Measurements from ENCODE around the gene ARHGAP42.
"Not testable (repeated sequence)": the region's sequence is repeated elsewhere in the genome, so short reads cannot be mapped to it uniquely, and the experiment has no call there.

ARHGAP42 gene

DNA sequence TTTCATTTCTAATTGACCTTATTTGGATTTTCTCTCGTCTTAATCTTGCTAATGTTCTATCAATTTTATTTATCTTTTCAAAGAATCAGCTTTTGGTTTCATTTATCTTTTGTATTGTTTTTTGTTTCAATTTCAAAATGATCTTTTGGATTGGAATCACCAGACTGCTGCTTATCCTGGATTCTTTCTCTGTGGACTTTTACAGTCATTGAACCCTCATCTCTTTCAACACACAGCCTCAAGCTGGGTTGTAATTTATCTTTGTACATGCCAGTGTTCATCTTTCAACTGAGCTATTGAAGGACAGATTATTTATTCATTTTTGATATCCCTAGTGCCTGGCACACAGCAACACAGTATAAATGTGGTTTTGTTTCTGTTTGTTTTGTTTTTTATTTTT is 195.9 kb downstream of the ARHGAP42 start:
- DNase-seq (ENCODE audit: low read depth, low spot score): no peak
- Histone ChIP-seq H3K9me3 (ENCODE audit: low read depth, low read length) (no peaks in the 10 kb centered on the region), H3K27ac (no peak overlapping the region), H3K4me3 (no peak overlapping the region), H3K36me3 (ENCODE audit: insufficient read depth, low read length) (no peaks in the 10 kb centered on the region), H3K9ac (ENCODE audit: insufficient read length) (no peak overlapping the region)
- TF ChIP-seq FOXP2 (optimal IDR thresholded peaks at IDR 0.05; ENCODE audit: control extremely low read depth, extremely low read length, insufficient read depth) (no peak), EZH2 (IDR thresholded peaks at IDR 0.05) (no peak), POLR2AphosphoS5 (IDR thresholded peaks at IDR 0.05; ENCODE audit: borderline replicate concordance, low read depth, low read length) (no peak)

DNA sequence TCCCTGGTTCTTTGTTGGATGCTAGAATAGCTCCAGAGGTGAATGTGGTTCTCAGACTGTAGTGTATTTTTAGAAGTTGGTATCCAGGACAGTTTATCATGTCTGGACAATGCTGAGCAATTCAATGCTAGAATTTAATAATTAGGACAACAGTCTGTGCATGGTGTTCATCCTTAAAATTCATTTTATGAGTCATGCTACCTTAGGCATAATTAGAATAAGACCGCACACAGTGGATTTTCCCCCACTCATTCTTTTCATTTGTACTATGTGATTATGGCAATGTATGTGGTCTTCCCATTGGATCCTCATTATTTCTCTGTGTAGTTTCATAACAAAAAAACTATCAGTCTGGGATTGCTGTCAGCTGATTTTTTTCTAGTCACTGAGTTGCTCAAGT is 196.7 kb downstream of the ARHGAP42 start:
- DNase-seq (ENCODE audit: low read depth, low spot score): no peak
- no peak overlapping the region for H3K4me3 ChIP-seq
- TF ChIP-seq POLR2AphosphoS5 (IDR thresholded peaks at IDR 0.05; ENCODE audit: borderline replicate concordance, low read depth, low read length) (no peak), FOXP2 (optimal IDR thresholded peaks at IDR 0.05; ENCODE audit: control extremely low read depth, extremely low read length, insufficient read depth) (no peak), EZH2 (IDR thresholded peaks at IDR 0.05) (no peak)
- no peak overlapping the region for H3K9ac ChIP-seq (ENCODE audit: insufficient read length)
- no peak overlapping the region for H3K27ac ChIP-seq
- no peaks in the 10 kb centered on the region for H3K9me3 ChIP-seq (ENCODE audit: low read depth, low read length)
- H3K36me3 ChIP-seq (ENCODE audit: insufficient read depth, low read length): no peaks in the 10 kb centered on the region

DNA sequence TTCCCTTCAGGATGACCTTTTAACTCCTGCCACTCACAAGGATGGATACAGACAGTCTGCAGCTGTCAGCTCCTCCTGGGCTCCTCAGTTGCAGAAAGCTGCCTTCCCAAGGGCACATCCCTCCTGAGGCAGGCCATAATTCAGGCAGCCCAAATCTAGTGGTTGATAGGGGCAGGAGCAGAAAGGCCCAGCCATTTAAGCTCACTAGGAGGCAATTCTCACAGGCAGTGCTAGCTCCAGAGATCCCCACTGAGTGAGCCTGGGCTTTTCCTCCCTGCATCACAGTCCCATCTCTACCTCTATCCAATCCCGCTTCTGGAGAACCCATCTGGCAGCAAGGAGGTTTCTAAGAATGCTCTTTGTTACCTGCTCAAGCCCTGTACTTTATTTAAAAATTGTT is 200.6 kb downstream of the ARHGAP42 start:
- TF ChIP-seq EZH2 (IDR thresholded peaks at IDR 0.05) (no peak), POLR2AphosphoS5 (IDR thresholded peaks at IDR 0.05; ENCODE audit: borderline replicate concordance, low read depth, low read length) (no peak), FOXP2 (optimal IDR thresholded peaks at IDR 0.05; ENCODE audit: control extremely low read depth, extremely low read length, insufficient read depth) (no peak)
- Histone ChIP-seq H3K27ac (no peak overlapping the region), H3K9me3 (ENCODE audit: low read depth, low read length) (no peaks in the 10 kb centered on the region), H3K9ac (ENCODE audit: insufficient read length) (no peak overlapping the region), H3K4me3 (no peak overlapping the region), H3K36me3 (ENCODE audit: insufficient read depth, low read length) (no peaks in the 10 kb centered on the region)
- DNase-seq (ENCODE audit: low read depth, low spot score): no peak

DNA sequence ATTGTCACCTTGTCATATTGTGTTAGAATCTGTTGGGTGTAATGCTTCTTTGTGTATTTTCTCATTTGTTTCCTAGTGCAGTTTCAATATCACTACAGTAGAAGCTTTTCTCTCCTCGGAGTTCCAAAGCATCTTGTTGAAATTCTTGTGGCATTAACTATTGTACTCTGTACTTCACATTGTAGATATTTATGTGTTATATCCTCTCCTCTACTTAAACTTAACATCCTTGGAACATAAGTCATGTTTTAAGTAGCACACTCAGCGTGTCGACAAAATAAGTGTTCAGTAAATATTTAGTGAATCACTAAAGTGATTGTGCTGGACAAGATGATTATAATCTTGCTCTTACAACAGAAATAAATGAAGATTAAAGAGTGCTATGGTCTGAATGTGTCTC is 201.7 kb downstream of the ARHGAP42 start:
- Histone ChIP-seq H3K9ac (ENCODE audit: insufficient read length) (no peak overlapping the region), H3K9me3 (ENCODE audit: low read depth, low read length) (no peaks in the 10 kb centered on the region), H3K27ac (no peak overlapping the region), H3K4me3 (no peak overlapping the region), H3K36me3 (ENCODE audit: insufficient read depth, low read length) (no peaks in the 10 kb centered on the region)
- TF ChIP-seq EZH2 (IDR thresholded peaks at IDR 0.05) (no peak), FOXP2 (optimal IDR thresholded peaks at IDR 0.05; ENCODE audit: control extremely low read depth, extremely low read length, insufficient read depth) (no peak), POLR2AphosphoS5 (IDR thresholded peaks at IDR 0.05; ENCODE audit: borderline replicate concordance, low read depth, low read length) (no peak)
- DNase-seq (ENCODE audit: low read depth, low spot score): no peak

DNA sequence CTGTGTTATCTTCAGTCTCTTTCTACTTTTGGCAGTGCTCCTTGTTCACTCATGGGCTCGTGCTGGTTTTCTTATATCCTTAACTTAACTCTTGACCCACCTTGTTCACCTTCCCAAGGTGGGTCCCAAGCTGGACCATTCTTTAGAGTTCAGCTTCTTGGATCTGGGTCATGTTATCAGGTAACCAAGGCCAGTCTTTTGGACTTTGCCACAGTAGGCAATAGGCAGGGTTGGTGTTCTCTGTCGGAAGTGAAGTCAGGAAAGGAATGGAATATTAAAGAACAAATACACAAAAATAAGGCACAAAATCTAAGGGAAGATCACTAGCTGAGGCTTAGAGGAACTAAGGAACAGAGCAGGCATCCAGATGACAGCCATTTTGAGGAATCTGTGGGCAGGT is 202.7 kb downstream of the ARHGAP42 start:
- no peaks in the 10 kb centered on the region for H3K36me3 ChIP-seq (ENCODE audit: insufficient read depth, low read length)
- no peak overlapping the region for H3K27ac ChIP-seq
- no peak overlapping the region for H3K9ac ChIP-seq (ENCODE audit: insufficient read length)
- no peak overlapping the region for H3K4me3 ChIP-seq
- no peaks in the 10 kb centered on the region for H3K9me3 ChIP-seq (ENCODE audit: low read depth, low read length)
- no peak for DNase-seq (ENCODE audit: low read depth, low spot score)
- TF ChIP-seq POLR2AphosphoS5 (IDR thresholded peaks at IDR 0.05; ENCODE audit: borderline replicate concordance, low read depth, low read length): no peak
- no peak for TF ChIP-seq EZH2 (IDR thresholded peaks at IDR 0.05)
- no peak for TF ChIP-seq FOXP2 (optimal IDR thresholded peaks at IDR 0.05; ENCODE audit: control extremely low read depth, extremely low read length, insufficient read depth)

DNA sequence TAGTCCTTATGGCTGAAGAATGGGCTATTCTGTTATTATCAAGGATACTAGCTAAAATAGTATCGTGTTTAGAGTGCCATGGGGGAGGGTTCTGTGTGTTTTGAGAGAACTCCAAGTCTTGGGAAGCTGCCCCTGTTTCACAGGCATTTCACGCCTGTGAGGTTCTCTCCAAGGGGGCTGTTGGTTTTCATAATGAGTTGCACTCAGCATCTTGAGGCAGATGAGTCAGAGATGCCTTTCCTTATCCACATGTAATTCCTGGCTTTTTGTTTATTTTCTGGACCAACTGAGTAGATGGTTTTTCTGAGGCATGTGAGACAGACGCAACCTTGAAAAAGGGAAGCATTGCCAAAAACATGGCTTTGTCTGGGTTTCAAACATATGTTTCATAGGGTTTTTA is 203.7 kb downstream of the ARHGAP42 start:
- no peak overlapping the region for H3K27ac ChIP-seq
- no peaks in the 10 kb centered on the region for H3K36me3 ChIP-seq (ENCODE audit: insufficient read depth, low read length)
- no peak overlapping the region for H3K4me3 ChIP-seq
- H3K9me3 ChIP-seq (ENCODE audit: low read depth, low read length): no peaks in the 10 kb centered on the region
- TF ChIP-seq EZH2 (IDR thresholded peaks at IDR 0.05) (no peak), POLR2AphosphoS5 (IDR thresholded peaks at IDR 0.05; ENCODE audit: borderline replicate concordance, low read depth, low read length) (no peak), FOXP2 (optimal IDR thresholded peaks at IDR 0.05; ENCODE audit: control extremely low read depth, extremely low read length, insufficient read depth) (no peak)
- H3K9ac ChIP-seq (ENCODE audit: insufficient read length): no peak overlapping the region
- DNase-seq (ENCODE audit: low read depth, low spot score): no peak

DNA sequence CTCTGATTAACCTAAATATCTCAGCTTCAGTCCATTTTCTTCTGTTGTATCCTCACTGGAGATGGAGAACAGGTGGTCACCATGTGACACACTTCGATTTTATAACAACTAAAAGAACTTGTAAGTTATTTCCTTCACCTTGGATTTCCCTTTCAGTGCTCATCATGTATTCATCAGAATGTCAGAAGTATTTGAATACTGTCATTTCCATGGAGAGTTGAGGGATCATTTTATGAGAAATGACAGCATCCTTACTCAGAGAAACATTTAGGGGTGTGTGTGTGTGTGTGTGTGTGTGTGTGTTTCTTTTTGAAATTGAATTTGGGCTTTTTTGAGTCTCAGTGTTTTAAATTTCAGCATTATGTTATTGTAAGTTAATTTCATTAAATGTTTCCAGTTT is 205.8 kb downstream of the ARHGAP42 start:
- no peak overlapping the region for H3K9ac ChIP-seq (ENCODE audit: insufficient read length)
- no peak overlapping the region for H3K4me3 ChIP-seq
- H3K36me3 ChIP-seq (ENCODE audit: insufficient read depth, low read length): no peaks in the 10 kb centered on the region
- H3K27ac ChIP-seq: no peak overlapping the region
- H3K9me3 ChIP-seq (ENCODE audit: low read depth, low read length): no peaks in the 10 kb centered on the region
- TF ChIP-seq EZH2 (IDR thresholded peaks at IDR 0.05): no peak
- no peak for TF ChIP-seq POLR2AphosphoS5 (IDR thresholded peaks at IDR 0.05; ENCODE audit: borderline replicate concordance, low read depth, low read length)
- no peak for TF ChIP-seq FOXP2 (optimal IDR thresholded peaks at IDR 0.05; ENCODE audit: control extremely low read depth, extremely low read length, insufficient read depth)
- no peak for DNase-seq (ENCODE audit: low read depth, low spot score)

DNA sequence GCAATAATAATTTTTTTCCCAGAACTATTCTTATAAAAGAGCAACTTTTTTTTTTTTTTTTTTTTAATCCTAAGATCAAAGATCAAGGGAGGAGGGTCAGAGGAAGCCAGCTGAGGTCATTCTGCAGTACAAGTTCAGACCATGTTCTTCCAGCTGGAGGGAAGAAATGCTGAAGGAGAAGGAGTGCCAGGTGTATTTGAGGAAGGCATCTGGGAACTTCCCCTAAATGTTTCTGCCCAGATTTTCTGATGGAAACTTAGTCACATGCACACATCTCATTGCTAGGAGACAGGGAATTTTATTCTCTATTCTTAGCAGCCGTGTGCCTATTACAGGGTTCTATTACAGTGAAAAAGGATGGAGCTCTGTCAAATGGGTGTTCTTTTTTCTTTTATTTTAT is 208.4 kb downstream of the ARHGAP42 start:
- DNase-seq (ENCODE audit: low read depth, low spot score): no peak
- Histone ChIP-seq H3K4me3 (no peak overlapping the region), H3K36me3 (ENCODE audit: insufficient read depth, low read length) (no peaks in the 10 kb centered on the region), H3K9me3 (ENCODE audit: low read depth, low read length) (no peaks in the 10 kb centered on the region), H3K9ac (ENCODE audit: insufficient read length) (no peak overlapping the region), H3K27ac (no peak overlapping the region)
- TF ChIP-seq EZH2 (IDR thresholded peaks at IDR 0.05): no peak

DNA sequence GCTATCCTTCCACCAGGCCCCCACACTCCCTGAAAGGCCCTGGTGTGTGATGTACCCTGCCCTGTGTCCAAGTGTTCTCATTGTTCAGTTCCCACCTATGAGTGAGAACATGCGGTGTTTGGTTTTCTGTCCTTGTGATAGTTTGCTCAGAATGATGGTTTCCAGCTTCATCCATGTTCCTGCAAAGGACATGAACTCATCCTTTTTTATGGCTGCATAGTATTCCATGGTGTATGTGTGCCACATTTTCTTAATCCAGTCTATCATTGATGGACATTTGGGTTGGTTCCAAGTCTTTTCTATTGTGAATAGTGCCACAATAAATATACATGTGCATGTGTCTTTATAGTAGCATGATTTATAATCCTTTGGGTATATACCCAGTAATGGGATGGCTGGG is 208.9 kb downstream of the ARHGAP42 start:
- H3K9ac ChIP-seq (ENCODE audit: insufficient read length); H3K27ac ChIP-seq; DNase-seq (ENCODE audit: low read depth, low spot score); H3K4me3 ChIP-seq; H3K36me3 ChIP-seq (ENCODE audit: insufficient read depth, low read length); H3K9me3 ChIP-seq (ENCODE audit: low read depth, low read length): not testable (repeated sequence)

DNA sequence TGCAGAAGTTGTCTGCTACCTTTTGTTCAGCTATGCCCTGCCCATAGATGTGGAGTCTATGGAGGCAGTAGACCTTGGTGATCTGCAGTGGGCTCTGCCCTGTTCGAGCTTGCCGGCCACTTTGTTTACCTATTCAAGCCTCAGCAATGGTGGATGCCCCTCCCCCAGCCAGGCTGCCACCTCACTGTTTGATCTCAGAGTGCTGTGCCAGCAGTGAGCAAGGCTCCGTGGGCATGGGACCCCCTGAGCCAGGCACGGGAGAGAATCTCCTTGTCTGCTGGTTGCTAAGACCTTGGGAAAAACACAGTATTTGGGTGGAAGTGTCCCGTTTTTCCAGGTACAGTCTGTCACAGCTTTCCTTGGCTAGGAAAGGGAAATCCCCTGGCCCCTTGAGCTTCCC is 214.4 kb downstream of the ARHGAP42 start:
- not testable (repeated sequence) for DNase-seq (ENCODE audit: low read depth, low spot score); H3K9me3 ChIP-seq (ENCODE audit: low read depth, low read length); H3K9ac ChIP-seq (ENCODE audit: insufficient read length); H3K27ac ChIP-seq; H3K36me3 ChIP-seq (ENCODE audit: insufficient read depth, low read length); H3K4me3 ChIP-seq

Data from SK-N-MC (cell line).